Dermis blood vessel endothelial cell (primary cell): ENCODE results near the gene APELA. TPM values are rescaled to one million over a fixed set of nuclear protein-coding genes. Genes with fewer than 3 reads are reported as not detected.
"Not testable (repeated sequence)": the region's sequence is repeated elsewhere in the genome, so short reads cannot be mapped to it uniquely, and the experiment has no call there.

Experiments used
- DNase-seq: peaks from one replicate; pipeline ENCODE4 v3.0.0; 2010
- total RNA-seq: library from RNA; depleted of rRNA; stranded (reverse); fragments of >200 nt; gene quantifications from 2 replicates; pipeline ENCODE4 v1.2.3, GENCODE V29; 2014

The APELA gene
- not detected in 2 replicates for total RNA-seq

- DNase-seq = no peak
Measured at GRCh38 chr4:164876700-164877324, at the start of gene APELA. TSS of gene APELA (plus strand) at chr4:164877178. CDS start at chr4:164877332, 154 bp downstream.

DNA sequence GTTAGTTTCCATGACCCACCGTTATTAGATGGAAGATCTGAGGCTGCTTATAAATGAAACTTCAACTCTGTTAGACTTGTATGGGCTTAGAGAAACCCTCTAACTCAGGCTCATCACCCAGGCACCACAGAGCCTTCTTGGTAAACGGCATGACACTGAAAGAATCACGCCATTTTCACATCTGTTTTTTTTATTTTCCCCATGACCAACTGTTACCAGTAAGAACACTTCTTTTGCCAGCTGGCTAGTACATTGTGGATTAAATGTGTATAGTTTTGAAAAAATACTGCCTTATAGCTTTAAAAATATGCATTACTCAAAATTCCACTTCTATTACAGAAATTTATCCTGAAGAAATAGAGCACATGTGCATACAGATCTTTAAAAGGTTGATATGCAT, 48.0 kb upstream of the APELA start:
- no peak for DNase-seq

GRCh38 chr4:164846566-164846965, 30.4 kb upstream of the APELA start:
- no peak for DNase-seq

- DNase-seq = no peak
Measured at GRCh38 chr4:164847016-164847415, 30.0 kb upstream of the APELA start.

DNA sequence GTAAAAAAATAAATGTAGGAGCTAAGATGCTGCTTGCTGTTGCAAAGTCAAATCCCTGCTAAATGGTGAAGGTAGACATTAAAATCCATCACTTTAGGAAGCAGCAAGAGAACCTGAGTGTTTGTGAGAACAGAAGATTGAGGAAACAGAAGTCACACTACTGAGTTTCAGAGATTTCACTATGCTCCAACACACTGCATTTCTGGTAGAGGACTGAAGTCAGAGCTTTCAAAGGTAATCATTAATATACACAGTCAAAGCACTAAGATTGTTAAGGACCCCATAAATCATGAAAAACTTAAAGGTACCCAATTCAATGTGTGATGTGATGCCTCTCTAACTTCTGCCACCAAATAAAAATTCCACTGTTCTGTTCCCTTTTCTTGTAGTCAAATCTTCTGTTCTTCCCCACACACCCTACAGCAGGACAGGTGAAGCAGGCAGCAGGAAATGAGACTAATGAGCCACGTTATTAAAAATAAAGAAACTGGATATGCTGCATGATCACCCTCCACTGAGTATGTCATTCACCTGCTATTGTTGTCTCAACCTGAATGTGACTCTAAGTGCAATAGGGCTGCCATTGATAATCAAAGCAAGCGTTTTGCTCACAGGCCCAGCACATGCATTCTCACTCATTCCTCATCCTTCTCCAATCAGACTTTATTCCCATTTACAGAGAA, 28.9 kb upstream of the APELA start:
- no peak for DNase-seq

- DNase-seq = no peak
Measured at GRCh38 chr4:164856396-164856795, 20.6 kb upstream of the APELA start.

DNA sequence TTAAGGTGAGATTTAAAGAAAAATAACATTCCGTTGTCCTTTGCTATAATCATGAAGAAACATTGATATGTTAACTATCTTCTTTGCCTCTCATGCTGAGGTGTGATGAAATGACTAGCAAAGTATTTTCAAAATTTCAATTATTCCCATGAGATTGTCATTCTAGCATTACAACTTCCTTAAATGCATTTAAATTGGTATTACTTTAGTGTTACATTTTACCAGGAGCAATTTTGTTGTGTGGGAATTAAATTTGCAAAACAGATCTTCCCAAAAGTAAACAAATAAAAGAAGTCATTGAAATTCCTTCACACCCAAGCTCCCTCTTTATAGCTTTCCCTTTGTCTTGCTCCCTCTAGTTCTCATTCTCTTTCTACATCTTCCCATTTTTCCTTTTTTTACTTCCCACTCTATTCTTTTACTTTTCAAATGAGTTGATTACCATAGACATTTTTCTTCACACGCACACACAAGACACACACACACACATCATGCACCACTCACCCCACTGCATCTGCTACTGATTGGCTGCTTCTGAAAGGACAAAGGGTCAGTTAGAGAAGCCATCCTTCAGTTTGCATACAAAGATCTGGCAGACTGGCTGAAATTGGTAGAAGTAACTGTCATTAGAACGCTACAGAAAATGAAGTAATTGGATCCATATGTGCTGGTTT, 10.0 kb upstream of the APELA start:
- DNase-seq = no peak

DNA sequence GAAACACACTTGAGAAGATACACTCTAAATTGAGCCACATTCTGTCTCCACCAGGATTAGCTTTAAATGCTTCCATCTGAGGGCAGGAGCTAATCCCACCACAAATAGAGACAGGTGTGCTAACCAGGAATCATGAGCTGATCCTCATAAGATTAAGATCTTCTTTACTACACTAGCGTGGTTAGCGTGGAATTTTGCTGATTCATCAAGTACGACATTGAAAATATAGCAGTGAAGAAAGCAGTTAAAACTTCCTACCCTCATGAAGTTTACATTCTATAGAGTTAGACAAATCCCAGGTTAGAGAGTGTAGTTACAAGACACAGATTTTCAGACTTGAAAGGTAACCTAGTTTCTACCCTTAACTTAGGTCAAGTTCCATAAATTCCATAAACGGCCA, 5.3 kb upstream of the APELA start:
- no peak for DNase-seq

DNA sequence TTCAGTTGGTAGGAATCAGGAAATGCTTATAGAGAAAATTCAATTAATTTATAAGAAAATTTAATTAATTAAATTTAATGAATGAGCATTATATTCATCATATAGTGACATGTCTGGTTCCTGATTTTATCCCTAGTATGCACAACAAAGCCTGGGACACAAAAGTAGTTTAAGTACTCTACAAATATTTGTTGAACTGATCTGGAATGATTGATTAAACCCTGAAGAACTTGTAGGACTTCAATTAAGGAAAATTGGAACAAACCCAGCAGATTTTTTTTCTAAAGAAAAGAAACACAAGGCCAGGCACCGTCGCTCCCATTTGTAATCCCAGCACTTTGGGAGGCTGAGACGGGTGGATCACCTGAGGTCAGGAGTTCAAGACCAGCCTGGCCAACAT, 4.5 kb upstream of the APELA start:
- no peak for DNase-seq

- DNase-seq = no peak
Measured at GRCh38 chr4:164874789-164875188, 2.2 kb upstream of the APELA start.

- no peak for DNase-seq
Measured at GRCh38 chr4:164880489-164881262, 3.7 kb downstream of the APELA start.

DNA sequence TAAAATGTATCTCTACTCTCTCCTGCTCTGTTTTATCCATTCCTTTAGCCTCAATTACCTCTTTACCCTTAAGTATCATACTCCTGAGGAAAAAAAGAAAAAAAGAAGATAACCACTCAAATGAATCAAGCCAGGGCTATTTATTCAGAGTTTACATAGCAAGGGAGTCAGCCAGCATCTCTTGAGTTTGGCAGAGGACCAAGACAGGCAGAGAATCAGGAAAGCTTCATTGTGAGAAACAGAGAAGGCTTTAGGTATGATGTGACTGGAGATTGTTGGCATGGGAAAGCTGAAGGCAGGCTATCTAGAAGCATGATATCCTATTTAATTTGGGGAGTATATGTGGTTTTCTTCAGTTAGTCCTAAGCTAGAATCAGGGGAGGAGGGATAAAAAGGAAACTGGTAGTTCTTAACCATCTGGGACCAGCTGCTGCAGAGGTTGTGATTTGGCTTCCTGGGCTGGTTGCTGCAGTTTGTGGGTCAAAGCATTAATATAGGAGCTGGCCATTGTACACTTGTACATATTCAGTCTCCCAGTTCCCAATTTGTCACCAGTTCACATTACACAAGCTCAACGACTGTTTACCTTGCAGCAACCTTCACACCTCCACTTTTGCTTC, 11.2 kb downstream of the APELA start:
- no peak for DNase-seq

DNA sequence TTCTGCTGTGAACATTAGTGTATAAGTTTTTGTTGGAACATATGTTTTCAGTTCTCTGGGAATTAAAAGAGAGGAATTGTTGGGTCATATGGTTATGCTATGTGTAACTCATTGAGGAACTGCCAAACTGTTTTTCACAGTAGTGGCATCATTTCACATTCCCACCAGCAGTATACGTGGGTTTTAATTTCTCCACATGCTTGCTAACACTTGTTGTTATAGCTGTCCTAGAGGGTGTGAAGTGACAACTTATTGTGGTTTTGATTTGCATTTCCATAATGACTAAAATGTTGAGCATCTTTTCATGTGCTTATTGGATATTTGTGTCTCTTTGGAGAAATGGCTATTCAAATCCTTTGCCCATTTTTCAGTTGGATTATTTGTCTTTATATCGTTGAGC, 13.7 kb downstream of the APELA start:
- DNase-seq = no peak

DNA sequence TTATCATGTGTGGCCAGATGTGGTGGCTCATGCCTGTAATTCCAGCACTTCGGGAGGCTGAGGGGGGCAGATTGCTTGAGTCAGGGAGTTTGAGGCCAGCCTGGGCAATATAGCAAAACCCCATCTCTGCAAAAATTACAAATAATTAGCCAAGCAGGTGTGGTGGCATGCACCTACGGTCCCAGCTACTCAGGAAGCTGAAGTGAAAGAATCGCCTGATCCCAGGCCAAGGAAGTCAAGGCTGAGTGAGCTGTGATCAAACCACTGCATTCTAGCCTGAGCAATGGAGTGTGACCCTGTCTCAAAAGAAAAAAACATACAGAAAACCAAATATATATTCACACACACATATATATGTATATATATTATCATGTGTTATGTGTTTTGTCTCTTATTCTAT, 15.0 kb downstream of the APELA start:
- no peak for DNase-seq

DNA sequence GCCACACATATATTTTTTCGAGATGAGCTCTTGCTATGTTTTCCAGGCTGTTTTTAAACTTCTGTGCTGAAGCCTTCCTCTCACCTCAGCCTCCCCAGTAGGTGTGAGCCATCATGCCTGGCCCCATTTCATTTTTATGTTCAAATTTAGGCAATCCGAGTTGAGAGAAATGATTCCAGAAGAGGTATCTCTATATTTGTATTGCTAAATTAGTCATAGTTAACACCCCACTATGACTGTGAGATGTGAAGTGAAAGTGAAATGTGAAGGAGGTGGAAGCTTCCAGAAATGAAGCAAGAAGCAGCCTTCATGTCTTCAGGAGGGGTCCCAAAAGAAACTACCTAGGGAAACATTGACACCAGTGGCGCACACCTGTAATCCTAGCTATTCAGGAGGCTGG, 17.7 kb downstream of the APELA start:
- no peak for DNase-seq

DNA sequence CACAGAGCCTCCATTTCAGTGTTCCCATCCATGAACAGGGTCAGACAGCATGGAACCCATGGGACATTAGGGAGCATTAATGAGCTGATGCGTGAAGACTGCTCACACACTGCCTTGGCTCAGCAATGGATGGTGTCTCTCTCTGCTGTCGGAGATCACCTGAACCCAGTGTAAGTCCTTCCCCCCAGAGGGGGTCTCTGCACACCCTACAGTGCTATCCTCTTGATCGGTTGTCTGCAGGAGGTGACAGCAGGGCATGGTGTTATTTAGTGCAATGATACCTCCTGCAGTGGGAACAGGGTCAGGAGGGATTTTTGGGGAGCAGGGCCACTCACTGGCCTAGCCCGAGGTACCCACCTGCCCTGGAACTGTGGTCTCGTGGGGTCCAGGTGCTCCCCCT, 25.6 kb downstream of the APELA start:
- no peak for DNase-seq

DNA sequence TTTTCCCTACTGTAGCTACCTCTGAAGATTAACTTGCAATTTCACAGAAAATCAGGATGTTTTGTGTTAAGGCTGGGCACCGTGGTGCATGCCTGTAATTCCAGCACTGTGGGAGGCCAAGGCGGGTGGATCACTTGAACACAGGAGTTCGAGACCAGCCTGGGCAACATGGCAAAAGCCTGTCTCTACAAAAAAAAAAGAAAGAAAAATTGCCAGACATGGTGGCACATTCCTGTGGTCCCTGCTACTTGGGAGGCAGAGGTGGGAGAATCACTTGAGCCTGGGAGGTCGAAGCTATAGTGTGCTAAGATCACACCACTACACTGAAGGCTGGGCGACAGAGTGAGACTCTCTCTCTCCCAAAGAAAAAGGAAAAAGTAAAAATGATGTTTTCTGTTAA, 27.4 kb downstream of the APELA start:
- no peak for DNase-seq

GRCh38 chr4:164904941-164905340, 28.0 kb downstream of the APELA start:
- DNase-seq = no peak

DNA sequence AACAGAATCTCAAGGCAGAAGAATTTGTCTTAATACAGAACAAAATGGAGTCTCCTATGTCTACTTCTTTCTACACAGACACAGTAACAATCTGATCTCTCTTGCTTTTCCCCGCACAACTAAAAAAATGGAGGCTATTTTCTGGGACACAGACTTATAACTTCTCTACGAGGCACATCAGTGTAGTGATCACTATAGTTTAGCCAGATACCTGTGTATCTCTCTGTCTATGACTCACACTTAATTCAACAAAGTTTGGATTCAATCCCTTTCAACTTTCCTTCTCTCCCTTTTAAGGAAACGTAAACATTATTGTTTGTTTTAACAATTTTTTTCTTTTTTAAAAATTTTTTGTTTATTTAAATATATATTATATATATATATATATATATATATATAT, 29.4 kb downstream of the APELA start:
- DNase-seq = no peak

DNA sequence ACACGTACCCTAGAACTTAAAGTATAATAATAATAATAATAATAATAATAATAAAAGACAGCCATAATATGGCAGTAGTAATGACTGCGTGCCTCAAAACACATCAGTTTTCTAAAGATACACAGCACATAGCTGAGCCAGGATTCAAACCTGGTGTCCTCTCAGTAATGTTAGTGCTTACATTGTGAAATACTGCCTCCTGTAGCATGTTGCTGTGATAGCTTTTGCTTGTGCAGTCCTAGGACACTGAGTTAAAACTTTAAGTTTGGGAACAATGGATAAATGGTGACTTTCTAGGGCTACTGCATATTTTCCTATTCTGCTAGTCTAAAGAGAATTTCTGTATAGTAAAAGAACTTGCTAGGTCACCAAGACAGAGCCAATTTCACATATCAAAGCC, 36.5 kb downstream of the APELA start:
- DNase-seq = not testable (repeated sequence)

- DNase-seq = no peak
Measured at GRCh38 chr4:164918956-164919355, 42.0 kb downstream of the APELA start.

DNA sequence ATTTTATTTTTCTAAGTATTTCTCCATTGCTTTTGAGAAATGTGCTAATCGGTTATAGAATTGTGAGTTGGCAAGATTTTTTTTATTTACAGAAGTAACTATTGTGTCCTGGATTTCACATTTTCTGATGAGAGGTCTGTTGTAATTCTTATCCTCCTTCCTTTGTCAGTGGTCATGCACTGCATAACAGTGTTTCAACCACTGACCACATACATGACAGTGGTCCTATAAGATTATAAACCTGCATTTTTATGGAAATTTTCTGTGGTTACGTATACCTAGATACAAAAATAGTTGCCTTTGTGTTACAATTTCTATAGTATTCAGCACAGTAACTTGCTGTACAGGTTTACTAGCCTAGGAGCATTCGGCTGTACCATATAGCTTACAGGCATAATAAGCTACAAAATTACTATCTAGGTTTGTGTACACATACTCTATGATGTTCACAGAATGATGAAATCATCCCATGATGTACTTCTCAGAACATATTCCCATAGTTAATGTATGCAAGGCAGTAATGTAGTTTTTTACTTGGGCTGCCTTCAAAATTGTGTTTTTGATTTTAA, 47.8 kb downstream of the APELA start:
- DNase-seq = no peak

DNA sequence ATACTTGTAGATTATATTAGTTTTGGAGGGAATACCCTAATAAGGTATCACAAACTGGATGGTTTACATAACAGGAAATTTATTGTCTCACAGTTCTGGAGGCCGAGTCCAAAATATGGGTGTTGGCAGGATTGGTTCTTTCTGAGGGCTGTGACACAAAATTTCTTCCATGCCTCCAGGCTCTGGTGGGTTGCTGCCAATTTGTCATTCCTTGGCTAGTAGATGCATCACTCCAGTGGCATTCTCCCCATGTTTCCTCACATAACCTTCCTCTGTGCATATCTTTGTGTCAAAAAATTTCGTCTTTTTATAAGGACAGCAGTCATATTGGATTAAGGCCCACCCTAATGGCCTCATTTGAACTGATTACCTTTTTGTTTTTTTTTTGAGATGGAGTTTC, 49.3 kb downstream of the APELA start:
- DNase-seq = no peak
